ENCODE results near the gene LETMD1.
"Not testable (repeated sequence)": the region's sequence is repeated elsewhere in the genome, so short reads cannot be mapped to it uniquely, and the experiment has no call there.

The LETMD1 gene

DNA sequence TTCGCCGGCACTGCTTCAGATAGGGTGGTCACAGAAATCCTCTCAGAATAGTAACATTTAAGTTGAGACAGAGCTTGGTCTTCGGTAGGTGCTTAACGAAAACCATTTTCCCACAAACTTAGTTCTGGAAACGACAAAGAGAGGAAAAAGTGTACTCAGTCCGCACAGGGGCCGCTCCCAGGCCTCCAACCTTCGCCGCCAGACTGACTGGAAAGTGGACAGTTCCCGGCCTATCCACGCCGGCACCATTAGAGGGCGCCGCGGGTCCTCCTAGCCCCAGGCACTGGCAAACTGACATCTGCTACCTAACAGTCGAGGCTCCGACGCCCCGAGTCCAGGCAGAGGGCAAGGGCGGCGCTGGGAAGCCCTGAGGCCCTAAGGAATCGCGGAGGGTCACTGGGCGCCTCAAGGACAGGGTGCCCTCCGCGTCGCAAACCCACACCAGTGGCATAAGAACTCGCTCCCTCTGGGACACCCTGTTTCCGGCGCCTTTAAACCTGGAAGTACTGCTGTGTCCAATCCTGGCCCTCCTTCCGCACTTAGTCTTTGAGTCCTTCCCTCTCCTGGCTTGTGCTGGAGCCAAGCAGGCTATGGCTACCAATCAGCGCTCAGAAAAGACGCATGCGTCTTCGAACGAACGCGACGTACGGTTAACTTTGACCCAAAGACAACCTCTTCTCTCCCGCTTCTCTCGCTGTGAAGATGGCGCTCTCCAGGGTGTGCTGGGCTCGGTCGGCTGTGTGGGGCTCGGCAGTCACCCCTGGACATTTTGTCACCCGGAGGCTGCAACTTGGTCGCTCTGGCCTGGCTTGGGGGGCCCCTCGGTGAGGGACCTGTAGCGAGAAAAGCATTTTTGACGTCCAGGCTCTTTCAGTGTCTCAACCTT lies at the start of gene LETMD1:
Gene LETMD1, plus strand, starts transcription at position 673 of the 886 bp plus-strand sequence. Its CDS starts 30 bp downstream, at position 703.
- DNase-seq (ENCODE audit: low spot score), result peak; percentile 87

- no peak for DNase-seq (ENCODE audit: low spot score)
These were observed 49.0 kb upstream of the LETMD1 start for GRCh38 chr12:50999093-50999492.

DNA sequence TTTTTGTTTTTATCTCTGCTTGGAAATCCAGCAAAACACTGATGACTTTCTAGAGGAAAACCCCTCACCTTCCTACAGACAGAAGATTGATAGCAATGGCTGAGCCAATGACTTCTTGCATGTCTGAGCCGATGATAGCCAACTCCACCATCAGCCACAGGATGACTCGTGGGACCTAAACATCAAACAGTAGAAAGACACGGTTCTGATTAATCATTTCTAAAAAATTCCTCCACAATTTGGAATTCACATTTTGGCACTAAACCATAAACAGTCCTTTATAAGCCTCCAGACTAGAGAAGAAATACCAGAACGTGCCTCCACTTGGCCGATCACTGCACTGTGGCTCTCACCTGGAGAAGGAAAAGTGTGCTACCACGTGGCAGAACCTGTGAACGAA lies 47.9 kb upstream of the LETMD1 start:
- DNase-seq (ENCODE audit: low spot score), result no peak

DNA sequence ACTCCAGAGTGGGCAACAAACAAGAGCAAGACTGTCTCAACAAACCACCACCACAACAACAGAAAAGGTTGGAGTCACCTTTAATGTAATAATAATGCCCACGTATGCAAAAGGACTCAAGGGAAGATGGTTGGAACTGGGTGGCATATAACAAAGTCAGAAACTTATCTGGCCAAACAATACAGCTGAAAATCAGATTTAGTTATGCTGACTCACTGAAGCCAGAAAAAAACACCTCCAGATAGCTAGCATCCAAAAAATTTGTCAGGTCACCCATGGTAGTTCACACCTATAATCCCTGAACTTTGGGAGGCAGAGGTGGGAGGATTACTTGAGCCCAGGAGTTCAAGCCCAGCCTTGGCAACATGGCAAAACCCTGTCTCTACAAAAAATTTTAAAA lies 46.3 kb upstream of the LETMD1 start:
- no peak for DNase-seq (ENCODE audit: low spot score)

- DNase-seq (ENCODE audit: low spot score), result no peak
These were observed 43.6 kb upstream of the LETMD1 start for GRCh38 chr12:51004504-51004903.

DNA sequence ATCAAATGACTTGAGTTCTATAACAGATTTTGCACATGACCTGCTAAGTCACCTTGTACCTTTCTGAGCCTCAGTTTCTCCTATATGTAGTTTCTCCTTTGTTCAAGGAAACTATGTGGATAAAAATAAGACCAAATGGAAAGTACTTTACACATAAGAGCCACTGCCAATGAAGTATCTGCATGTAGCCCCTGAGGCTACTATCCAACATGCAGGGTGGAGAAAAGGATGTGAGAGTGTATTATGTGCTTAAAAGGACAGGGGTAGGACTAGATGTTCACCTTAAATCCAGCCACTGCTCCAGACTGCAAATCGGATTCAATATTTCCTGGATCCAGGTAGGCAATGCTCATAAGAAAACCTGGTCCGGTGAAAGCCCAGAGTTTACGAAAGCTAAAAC lies 43.1 kb upstream of the LETMD1 start:
- no peak for DNase-seq (ENCODE audit: low spot score)

DNA sequence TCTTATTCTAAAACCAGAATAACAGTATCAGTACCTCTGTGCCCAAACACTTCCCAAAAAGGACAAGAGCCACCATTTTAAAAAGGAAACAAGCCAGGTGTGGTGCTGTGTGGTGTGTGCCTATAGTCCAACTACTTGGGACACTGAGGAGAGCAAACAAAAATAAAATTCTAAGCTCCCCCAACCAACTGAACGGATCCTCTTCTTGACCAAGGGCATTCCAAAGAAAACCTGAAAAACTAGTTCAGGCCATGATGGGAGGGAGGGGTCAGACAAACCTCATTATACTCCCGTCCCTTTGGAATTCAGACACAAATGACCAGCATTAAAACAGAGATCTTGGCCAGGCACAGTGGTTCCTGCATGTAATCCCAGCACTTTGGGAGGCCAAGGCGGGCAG lies 42.5 kb upstream of the LETMD1 start:
- DNase-seq (ENCODE audit: low spot score), result no peak

GRCh38 chr12:51008329-51009055 lies 39.6 kb upstream of the LETMD1 start:
- no peak for DNase-seq (ENCODE audit: low spot score)

GRCh38 chr12:51009056-51009440 lies 39.1 kb upstream of the LETMD1 start:
- no peak for DNase-seq (ENCODE audit: low spot score)

GRCh38 chr12:51011955-51012354 lies 36.2 kb upstream of the LETMD1 start:
- no peak for DNase-seq (ENCODE audit: low spot score)

DNA sequence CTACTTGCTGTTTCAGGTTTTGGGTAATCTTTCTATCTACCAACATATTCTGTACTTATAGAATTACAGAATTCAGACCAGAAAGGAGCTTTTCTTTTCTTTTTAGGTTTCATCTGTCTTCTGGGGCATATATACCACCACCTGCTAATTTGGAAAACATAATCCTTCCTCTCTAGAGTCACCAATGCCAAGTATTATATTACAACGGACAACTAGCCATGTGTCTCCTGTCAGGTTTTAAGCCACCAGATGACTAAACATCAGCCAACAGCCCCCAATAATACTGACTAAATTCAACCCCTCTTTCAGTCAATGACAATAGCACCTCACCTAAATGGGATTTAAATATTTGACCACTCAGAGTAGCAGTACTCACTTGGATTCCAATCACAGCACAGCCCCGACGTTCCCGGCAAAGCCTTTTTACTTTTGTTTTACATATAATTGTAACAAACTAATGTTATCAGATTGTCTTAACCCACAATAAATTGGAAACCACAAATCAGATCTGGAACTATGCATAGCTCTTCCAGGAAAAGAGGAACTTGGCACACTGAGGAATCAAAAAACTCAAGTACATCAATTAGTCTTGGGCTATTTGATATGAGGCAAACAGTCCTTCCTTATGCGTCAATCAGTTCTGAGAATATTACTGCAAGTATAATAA lies 35.4 kb upstream of the LETMD1 start:
- DNase-seq (ENCODE audit: low spot score), result no peak

DNA sequence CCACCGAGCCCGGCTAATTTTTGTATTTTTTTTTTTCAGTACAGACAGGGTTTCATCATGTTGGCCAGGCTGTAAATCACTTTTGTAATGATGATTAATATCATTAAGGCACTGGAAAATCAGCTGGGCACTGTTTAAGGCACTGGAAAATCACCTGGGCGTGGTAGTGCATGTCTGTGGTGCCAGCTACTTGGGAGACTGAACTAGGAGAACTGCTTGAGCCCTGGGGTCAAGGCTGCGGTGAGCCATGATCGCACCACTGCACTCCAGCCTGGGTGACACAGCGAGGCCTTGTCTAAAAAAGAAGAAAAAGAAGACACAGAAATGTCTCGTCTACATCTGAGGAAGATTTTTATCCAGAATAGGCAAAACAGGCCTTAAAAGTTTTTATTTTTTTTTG lies 34.7 kb upstream of the LETMD1 start:
- DNase-seq (ENCODE audit: low spot score), result no peak

DNA sequence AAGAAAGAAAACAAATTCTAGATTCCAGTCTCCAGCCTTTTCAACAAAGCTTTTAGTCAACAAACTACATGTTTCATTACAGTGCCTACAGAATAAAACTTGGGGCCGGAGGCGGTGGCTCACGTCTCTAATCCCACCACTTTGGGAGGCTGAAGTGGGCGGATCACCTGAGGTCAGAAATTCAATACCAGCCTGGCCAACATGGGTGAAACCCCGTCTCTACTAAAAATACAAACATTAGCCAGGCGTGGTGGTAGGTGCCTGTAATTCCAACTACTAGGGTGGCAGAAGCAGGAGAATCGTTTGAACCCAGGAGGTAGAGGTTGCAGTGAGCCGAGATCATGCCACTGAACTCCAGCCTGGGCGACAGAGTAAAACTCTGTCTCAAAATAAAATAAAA lies 33.7 kb upstream of the LETMD1 start:
- not testable (repeated sequence) for DNase-seq (ENCODE audit: low spot score)

GRCh38 chr12:51017452-51017851 lies 30.7 kb upstream of the LETMD1 start:
- no peak for DNase-seq (ENCODE audit: low spot score)

GRCh38 chr12:51018956-51019355 lies 29.2 kb upstream of the LETMD1 start:
- DNase-seq (ENCODE audit: low spot score), result no peak

GRCh38 chr12:51019927-51020326 lies 28.2 kb upstream of the LETMD1 start:
- DNase-seq (ENCODE audit: low spot score), result no peak

DNA sequence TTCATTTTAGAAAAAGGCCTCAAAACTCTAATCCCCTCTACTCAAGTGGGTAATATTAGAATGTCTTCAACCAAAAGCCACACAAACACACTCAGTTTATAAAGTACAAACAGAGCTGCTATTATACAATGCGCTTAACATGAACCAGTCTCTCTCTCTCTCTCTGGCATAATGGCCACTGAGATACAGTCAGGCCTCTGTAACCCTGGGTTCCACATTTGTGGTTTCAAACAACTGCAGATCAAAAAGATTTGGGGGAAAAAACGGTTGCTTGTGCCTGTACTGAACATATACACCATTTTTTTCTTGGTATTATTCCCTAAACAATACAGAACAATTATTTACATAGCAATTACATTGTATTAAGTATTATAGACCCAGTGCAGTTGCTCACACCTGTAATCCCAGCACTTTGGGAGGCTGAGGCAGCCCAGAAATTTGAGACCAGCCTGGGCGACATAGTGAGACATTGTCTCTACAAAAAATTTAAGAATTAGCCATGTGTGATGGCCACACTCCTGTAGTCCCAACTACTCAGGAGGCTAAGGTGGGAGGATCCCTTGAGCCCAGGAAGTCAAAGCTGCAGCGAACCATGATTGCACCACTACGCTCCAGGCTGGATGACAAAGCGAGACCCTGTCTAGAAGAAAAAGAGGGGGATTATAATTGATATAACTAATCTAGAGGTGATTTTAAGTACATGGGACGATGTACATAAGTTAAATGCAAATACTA lies 27.5 kb upstream of the LETMD1 start:
- DNase-seq (ENCODE audit: low spot score), result no peak

- no peak for DNase-seq (ENCODE audit: low spot score)
These were observed 26.4 kb upstream of the LETMD1 start for GRCh38 chr12:51021694-51022093.

GRCh38 chr12:51023625-51024382 lies 24.3 kb upstream of the LETMD1 start:
- no peak for DNase-seq (ENCODE audit: low spot score)

DNA sequence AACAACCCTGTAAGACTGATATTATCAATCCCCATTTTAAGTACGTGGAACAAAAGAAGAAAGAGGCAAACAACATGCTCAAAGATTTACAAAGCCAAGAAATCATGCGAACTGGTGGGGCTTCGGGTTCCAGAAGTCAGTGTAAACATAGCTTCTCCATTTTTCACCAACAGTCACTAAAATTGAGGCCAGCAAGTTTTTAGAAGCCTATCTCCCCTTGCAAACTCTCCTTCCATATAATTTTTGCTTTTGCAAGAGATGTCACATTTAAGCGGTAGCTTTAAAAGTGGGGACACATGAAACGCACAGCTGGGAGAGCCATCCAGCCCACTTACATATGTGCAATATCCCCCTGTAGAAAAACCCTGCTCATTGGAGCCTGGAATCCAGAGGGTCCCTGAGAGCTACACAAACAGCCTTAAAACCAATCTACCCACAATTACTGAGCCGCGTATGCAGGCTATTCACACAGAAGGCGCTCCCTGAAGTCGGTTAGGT lies 22.7 kb upstream of the LETMD1 start:
- no peak for DNase-seq (ENCODE audit: low spot score)
